HG02973 (cell line): ENCODE data around the gene CCZ1B.
"Not testable (repeated sequence)": the region's sequence is repeated elsewhere in the genome, so short reads cannot be mapped to it uniquely, and the experiment has no call there.

ENCODE experiments used
- ATAC-seq: cut with Tn5 transposase; IDR thresholded peaks from one replicate; pipeline ENCODE4 v1.9.1; 2021; ENCODE audit warnings: moderate library complexity; ENCODE audit not compliant: unreplicated experiment

The CCZ1B gene

DNA sequence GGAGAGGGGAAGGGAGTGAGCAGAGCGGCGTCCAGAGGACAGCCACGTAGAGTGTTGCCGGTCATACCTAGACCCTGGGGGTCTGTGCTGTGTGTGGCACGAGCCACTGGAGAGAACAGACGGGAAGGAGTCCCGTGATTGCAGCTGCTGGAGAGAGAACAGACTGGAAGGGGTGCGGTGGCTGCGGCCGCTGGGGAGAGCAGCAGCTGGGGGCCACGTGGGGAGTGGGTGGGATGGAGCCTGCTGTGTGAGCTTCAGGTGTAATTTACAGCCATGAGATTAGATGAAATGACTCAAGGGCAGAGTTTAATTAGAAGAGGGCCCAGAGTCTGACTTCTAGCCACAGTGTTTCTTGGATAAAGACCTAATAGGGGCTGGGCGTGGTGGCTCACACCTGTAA is 76.7 kb downstream of the CCZ1B start:
- ATAC-seq = not testable (repeated sequence)
